ENCODE measurements around the gene KCNH3.
A peak's percentile ranks its signal among the peaks of the same experiment; 100 is the strongest.
"Not testable (repeated sequence)": the region's sequence is repeated elsewhere in the genome, so short reads cannot be mapped to it uniquely, and the experiment has no call there.

Gene KCNH3

DNA sequence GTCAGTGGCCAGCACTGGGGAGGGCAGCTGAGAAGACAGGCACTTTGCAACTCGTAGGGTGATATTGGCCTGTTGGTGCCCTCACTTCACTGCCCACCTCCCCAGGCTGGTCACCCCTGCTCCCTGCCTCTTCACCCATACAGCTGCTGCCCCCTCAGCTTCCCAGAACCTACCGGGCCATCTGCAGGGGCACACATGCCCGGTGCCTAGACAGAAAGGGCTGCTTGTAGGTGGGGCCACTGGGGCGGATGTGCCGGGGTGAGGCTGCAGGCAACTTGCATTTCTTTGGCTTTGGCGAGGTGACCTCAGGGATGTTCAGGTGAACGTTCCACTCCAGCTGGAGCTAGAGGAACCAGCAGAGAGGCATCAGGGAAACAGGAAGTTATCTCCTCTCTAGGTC lies 49.5 kb downstream of the KCNH3 start:
- no peak for DNase-seq

DNA sequence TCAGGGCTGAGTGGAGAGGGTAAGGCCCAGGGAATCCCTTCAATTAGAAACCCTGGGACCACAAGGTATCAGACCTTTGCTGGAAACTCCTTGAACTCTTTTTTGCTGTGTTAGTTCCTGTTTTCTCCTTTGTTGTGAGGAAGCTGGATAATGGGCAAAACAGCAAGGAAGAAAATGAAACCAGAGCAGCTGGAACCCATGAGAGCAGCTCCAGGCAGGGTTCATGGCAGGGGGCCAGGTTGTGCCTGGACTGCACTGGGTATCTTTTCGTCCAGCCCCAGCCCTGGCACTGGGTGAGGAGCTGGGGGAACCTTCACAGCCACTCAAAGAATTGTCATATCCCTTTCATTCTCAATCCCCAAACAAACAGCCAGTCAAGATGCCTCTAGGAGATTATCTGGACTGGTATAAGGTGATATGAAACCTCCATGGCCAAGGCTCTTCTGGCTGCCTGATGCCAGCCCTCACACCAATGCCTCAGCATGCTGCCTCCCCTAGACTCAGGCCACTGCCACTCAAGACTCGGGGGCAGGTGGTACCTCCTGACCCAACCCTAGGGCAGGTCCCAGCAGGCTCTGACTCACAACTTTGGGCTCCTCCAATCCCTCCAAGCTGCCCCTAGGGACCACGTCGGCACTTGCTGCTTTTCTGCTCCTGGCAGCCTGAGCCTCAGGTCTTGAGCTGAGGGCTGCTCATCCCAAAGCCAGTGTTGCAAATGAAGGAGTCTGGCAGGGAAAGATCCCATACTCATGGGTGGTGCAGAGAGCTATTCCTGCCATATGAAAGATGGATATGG lies 50.1 kb downstream of the KCNH3 start:
- DNase-seq = peak in 3 of 4 experiments; percentile 30 to 46 (median 45)

DNA sequence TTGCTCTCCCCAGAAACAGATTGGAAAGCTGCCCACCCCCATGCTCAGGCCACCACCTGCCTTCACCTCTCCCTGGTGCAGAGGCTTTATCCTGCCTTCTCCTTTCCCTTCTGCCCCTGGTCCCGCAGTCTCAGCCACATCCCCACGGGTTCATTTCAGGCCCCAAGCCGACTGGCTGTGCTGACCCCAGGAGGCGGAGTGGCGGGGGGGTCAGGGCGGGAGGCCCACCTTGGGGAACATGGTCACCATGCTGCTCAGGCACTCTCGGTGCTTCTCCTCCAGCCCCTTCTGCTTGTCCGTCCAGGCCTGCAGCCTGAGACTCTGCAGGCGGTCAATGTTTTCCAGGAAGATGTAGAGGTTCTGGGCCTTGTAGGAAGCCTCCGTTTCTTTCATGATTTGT lies 59.7 kb downstream of the KCNH3 start:
- DNase-seq = no peak

DNA sequence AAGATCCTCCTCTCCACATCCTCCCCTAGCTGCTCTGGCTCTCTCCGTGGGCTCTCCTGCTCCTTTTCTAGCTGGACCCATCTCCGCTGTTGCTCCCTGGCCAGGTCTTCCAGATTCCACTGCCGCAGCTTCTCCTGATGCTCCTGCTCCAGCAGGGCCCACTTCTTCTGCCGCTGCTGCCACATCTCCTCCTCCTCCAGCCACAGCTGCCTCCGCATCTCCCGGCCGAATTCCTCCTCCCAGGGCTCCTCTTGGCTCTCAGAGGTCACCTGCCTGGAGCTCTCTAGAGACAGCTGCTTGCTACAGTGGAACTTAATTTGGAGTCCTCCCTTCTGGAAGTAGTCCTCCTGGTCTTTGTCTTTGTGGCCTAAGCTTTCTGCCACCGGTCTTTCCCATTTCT lies 61.1 kb downstream of the KCNH3 start:
- no peak for DNase-seq

DNA sequence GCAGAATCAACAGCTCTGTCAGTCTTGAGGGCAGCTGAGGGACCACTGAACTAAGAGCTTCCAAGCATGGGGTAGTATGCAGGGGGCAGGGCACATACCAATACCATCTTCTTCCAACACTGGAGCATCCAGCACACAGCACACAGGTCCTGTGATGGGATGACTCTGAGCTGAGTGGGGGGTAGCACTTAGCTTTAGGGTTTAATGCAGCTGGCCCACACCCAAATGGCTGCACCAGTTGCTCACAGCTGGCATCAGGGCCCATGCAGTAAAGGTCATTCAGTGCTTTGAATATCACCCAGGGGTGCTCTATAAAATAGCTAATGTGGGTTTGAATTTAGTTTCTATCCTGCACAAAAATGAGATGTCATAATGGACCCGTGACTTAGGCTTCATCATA lies 64.9 kb downstream of the KCNH3 start:
- DNase-seq = no peak

DNA sequence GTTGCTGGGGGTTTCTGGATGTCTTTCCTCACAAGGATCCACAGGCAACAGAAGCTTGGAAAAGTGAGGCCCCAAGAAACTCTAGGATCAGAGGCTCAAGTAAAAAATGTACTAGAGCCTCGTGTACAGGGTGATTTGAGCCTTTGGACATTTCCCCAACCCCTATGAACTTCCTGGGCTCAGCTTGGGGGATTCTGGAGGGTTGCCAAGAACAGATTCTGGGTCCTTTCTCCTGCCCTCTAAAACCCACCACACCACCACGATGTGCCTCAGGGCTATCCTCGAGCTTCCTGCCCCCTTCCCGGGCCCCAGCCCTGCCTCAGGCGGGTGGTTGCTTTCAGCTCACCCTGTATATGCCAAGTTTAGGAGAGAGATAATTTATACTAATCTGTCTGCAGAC lies 66.0 kb downstream of the KCNH3 start:
- DNase-seq = no peak

DNA sequence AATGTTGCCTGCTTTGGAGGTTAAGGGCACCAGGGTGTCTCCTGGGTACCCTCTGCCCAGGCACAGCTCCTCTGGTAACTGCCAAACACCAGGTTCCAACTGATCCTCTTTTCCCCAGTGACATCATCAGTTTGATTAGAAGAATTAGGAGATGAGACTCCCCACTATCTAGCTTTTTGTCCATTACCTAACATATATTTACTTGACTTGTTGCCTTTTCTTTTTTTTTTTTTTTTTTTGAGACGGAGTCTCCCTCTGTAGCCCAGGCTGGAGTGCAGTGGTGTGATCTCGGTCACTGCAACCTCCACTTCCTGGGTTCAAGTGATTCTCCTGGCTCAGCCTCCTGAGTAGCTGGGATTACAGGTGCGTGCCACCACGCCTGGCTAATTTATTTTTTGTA lies 66.7 kb downstream of the KCNH3 start, which contains the start of gene FAM186B:
TSS of gene FAM186B (minus strand) at position 101 of the 400 bp plus-strand sequence. CDS start 162 bp downstream, outside the sequence.
- not testable (repeated sequence) for DNase-seq

Data from suppressor macrophage (primary cell).